ENCODE data around the gene VPS51. TPM values are rescaled to one million over a fixed set of nuclear protein-coding genes. Genes with fewer than 3 reads are reported as not detected.
A peak's percentile ranks its signal among the peaks of the same experiment; 100 is the strongest.
"Not testable (repeated sequence)": the region's sequence is repeated elsewhere in the genome, so short reads cannot be mapped to it uniquely, and the experiment has no call there.

Gene VPS51
- total and polyA plus RNA-seq, 11 donors = 78.4 to 165 (median 101) TPM

- peaks cover 0 to 1% (median 0%) of the 10 kb centered on the region in 12 donors for H3K9me3 ChIP-seq
- H3K4me1 ChIP-seq = no peaks in the 10 kb centered on the region
- TF ChIP-seq CTCF (IDR thresholded peaks at IDR 0.05) (no peak), POLR2A (IDR thresholded peaks at IDR 0.05) (no peak)
- ATAC-seq = no peak
- intact Hi-C loops (cut with DNase I) = no loop called here
- DNase-seq = no peak
- no peak overlapping the region for H3K4me3 ChIP-seq
- no peaks in the 10 kb centered on the region for H3K36me3 ChIP-seq
- H3K27me3 ChIP-seq = no peaks in the 10 kb centered on the region
- H3K27ac ChIP-seq = no peak overlapping the region
- 82 to 86% (median 85%) methylated on average over 7 of the region's 7 CpGs for WGBS, 4 donors
Measured at GRCh38 chr11:65141896-65142494, 46.0 kb downstream of the VPS51 start.

GRCh38 chr11:65147352-65148075 is 51.5 kb downstream of the VPS51 start:
- DNase-seq (no peak), ATAC-seq (no peak)
- H3K4me1 ChIP-seq = peaks cover 0 to 30% (median 10%) of the 10 kb centered on the region in 12 donors
- 67 to 77% (median 75%) methylated on average over 2 of the region's 2 CpGs for WGBS, 4 donors
- H3K27ac ChIP-seq = no peak overlapping the region
- intact Hi-C loops (cut with DNase I) = no loop called here
- no peak overlapping the region for H3K4me3 ChIP-seq
- TF ChIP-seq POLR2A (IDR thresholded peaks at IDR 0.05) = no peak
- no peak for TF ChIP-seq CTCF (IDR thresholded peaks at IDR 0.05)
- H3K9me3 ChIP-seq = peaks cover 0 to 6% (median 0%) of the 10 kb centered on the region in 12 donors
- no peaks in the 10 kb centered on the region for H3K36me3 ChIP-seq
- no peaks in the 10 kb centered on the region for H3K27me3 ChIP-seq

- intact Hi-C loops (cut with DNase I) = no loop called here
- no peak for ATAC-seq
- WGBS, 4 donors = 79 to 92% (median 88%) methylated on average over 5 of the region's 5 CpGs
Measured at GRCh38 chr11:65148657-65149056, 52.6 kb downstream of the VPS51 start.

GRCh38 chr11:65150131-65150508 is 54.1 kb downstream of the VPS51 start:
- Histone ChIP-seq H3K4me1 (peaks cover 0 to 33% (median 10%) of the 10 kb centered on the region in 12 donors), H3K27ac (peak overlapping the region in 11 of 12 donors; percentile 39 to 80 (median 69)), H3K4me3 (peak overlapping the region in 1 of 12 donors; percentile 3)
- H3K9me3 ChIP-seq; intact Hi-C loops (cut with DNase I); H3K36me3 ChIP-seq; H3K27me3 ChIP-seq; DNase-seq; ATAC-seq: not testable (repeated sequence)
- 76 to 87% (median 83%) methylated on average over 10 of the region's 10 CpGs for whole genome bisulfite sequencing, 4 donors

More at GRCh38 chr11:65148657-65149056, 52.6 kb downstream of the VPS51 start:
- no peaks in the 10 kb centered on the region for H3K27me3 ChIP-seq
- H3K36me3 ChIP-seq = no peaks in the 10 kb centered on the region
- peaks cover 0 to 33% (median 10%) of the 10 kb centered on the region in 12 donors for H3K4me1 ChIP-seq
- no peak overlapping the region for H3K4me3 ChIP-seq
- no peak for TF ChIP-seq POLR2A (IDR thresholded peaks at IDR 0.05)
- TF ChIP-seq CTCF (IDR thresholded peaks at IDR 0.05) = no peak
- no peak overlapping the region for H3K27ac ChIP-seq
- H3K9me3 ChIP-seq = peaks cover 0 to 6% (median 0%) of the 10 kb centered on the region in 12 donors
- DNase-seq = no peak
